ENCODE measurements around the gene TSPAN18.

Gene TSPAN18

DNA sequence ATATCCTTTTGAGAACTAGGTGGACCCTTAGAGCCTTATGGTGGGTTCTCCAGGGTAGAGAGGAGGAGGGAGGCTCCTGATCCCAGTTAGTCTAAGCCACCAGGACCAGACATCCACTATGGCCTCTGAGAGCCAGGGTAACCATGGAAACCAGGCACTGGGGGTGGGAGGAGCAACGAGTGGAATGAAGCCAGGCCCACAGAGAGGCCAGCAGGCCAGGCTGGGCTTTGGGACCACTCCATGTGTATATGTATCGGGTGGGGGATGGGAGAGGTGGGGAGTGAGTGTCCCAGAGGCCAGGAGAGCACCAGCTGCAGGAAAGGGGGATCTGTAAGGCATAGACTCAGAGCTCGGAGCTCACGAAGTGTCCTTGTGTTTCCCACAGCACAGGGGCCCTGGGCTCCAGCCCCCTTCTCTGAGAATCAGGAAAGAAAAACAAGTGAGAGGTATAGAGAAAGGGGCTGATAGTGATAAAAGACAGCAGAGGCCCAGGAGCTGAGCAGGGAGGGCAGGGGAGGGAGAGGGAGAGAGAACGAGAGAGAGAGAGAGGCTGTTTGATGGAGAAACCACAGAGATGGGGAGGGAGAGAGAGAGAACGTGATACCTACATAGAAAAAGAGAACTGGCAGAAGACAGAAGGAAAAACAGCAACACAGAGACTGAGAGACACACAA is 15.5 kb upstream of the TSPAN18 start:
- no peak for DNase-seq

- DNase-seq: no peak
Observed at GRCh38 chr11:44711787-44712608, 14.8 kb upstream of the TSPAN18 start.

- DNase-seq: no peak
Observed at GRCh38 chr11:44713022-44713421, 13.7 kb upstream of the TSPAN18 start.

DNA sequence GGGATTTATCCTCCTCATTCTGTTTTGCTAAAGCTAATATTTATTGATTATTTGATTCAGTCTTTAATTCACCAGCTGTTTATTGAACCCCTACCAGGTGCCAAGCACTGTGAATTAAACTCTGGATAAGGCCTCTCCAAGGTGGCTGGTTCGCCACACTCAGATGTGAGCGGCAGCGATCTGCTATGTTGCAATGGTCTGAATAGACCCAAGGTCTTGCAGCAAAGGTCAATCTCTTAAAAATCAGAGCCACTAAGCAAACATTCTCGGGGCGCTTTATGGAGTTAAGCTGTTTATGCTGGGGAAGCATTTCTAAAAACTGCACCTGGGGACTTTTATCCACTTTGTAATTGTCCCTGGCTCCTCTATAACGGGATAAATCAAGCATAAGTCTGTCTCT is 10.5 kb upstream of the TSPAN18 start:
- DNase-seq: no peak

- DNase-seq: no peak
Observed at GRCh38 chr11:44718057-44718456, 8.7 kb upstream of the TSPAN18 start.

DNA sequence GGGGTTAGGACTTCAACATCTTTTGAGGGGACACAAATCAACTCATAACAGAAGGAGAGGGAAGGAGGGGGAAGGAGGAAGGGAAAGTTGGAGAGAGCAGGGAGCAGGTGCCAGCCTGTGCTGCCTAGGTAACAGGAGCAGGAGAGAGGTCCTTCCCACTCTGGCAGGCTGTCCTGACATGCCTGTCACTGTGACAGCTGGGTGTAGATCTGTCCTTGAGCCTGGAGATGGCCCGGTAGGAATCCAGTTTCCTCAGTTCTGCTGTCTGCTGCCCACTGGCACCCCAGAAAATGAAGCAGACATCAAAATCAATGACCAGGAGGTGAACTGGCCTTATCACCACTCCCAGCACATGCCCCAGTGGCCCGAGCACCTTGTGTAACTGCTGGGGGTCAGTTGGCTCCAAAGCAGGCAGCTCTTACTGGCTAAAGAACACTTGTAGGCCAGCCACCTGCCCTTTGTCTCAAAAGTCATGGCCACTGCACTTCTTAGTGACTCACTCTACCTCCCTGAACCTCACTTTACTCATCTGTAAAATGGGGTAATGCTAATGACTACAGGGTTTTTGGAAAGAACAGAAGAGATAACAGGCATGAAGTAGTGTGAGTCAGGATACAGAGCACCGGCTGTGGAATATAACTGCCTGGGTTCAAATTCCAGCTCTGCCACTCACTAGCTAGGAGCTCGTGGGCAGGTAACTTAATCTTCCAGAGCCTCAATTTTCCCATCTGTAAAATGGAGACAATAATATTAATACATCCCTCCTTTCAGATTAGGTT is 8.0 kb upstream of the TSPAN18 start:
- no peak for DNase-seq

DNA sequence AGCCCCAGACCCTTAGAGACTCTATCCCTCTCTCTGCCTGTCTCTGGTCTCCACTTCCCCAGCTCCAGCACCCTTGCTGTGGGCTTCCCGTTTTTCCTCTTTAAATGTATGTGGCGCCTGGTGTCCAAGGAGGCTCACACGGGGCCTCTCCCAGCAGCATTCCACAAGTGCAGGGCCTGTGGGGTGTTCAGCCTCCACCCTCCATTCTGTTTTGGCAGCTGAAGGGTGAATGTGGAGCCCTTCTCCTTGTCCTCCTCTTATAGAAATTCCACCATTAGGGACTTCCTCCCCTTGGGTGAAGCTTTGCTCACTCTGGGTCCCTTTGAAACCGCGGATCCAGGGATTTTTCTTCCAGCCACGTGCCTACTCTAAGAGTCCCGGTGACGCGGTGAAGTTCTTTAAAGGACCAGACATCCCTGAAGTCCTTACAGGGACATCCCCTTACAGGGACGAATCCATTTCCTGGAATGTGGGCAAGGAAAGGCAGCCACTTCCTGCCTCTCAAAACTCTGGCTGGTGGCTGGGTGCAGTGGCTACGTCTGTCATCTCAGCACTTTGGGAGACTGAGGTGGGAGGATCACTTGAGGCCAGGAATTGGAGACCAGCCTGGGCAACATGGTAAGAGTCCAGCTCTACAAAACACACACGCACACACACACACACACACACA is 1.6 kb upstream of the TSPAN18 start:
- DNase-seq: peak; percentile 10

DNA sequence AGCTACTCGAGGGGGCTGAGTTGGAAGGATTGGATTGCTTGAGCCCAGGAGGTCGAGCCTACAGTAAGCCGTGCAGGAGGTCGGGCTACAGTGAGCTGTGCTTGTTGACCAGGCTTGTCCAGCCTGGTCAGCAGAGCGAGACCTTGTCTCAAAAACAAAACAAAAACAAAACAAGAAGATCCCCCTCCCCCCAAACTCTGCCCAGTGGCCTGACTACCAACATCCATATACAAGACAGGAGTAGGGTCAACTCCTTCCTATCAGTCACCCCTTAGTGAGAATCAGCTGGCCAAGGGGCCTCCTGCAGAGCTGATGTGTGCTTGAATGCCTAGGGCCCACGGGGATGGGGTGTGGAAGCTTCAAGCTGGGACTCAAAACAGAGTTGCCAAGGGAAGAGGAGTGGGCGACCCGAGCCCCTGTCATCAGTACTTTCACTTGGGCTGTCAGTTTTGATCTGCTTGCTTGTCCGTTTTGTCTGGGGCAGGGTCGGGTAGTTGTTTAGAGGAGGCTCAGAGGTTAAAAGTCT is 942 bp upstream of the TSPAN18 start:
- DNase-seq: no peak

DNA sequence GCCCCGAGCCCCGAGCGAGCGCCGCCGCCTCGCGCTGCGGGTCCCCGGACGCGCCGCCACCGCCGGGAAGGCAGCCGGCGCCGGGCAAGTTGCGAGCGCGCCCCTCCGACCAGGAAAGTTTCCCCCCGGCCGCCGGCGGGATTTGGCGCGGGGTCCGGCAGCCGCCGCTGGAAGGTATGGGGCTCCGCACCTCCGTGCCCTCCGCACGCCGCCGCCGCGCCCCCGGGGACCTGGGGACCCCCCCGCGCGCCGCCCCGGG is 281 bp downstream of the TSPAN18 start:
- no peak for DNase-seq

DNA sequence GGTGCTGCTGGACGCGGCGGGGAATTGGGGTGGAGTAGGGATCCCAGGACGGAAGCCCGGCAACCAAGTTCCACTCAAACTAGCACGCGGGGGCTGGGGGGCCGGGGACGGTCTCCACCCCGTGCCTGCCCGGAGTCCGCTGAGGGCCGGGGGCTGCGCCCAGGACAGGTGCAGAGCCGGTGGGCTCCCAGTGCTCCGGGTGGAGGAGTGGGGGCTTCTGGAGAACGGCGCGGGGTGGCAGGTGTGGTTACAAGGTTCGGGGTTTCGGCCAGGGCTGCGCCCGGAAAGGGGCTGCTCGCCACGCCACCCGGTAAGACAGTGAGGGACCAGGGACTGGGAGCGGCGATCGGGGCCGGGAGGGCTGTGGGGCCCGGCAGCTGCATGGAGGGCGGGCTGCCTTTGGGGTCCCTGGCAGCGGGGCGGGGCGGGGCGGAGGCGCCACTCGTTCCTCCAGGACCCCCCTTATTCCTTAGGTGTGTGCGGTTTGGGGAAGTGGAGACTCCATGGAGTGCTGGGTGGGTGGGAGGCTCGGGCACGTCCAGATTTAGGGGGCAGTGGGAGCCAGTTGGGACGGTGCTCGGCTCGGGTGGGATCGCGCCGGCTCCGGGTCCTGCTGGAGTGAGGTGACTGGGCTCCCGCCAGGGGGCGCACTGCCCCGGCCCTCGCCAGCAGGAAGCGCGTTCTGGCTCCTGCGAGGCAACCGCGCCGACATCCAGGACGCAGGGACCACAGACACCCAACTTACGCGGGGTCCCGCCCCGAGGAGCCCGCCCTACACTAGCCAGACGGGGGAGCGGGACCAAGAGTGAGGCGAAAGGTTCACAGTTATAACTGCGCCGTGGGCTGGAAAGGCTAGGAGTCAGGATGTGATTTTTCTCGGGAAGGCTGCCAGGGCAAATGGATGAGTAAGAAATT is 868 bp downstream of the TSPAN18 start:
- DNase-seq: peak; percentile 79

GRCh38 chr11:44728491-44728910 is 1.7 kb downstream of the TSPAN18 start:
- DNase-seq: no peak

DNA sequence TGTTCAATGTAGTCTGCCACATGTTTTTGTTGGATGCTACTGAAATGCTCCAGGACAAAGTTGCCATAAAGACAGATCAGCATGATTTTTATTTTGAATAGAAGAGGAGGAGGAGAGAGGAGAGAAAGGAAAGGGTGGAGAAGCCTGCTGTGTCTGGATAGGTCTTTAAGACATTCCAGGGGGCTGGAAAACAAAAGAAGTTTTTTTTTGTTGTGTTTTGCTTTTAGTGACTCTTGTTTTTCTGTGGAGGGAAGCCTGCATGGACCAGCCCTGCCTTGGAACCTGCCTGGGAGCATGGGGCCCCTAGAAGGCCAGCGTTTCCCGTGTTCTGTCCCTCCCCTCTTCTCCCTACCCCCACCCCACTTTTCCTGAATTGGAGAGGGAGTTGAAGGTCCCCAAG is 2.3 kb downstream of the TSPAN18 start:
- DNase-seq: no peak

- DNase-seq: no peak
Observed at GRCh38 chr11:44729713-44730112, 3.0 kb downstream of the TSPAN18 start.

DNA sequence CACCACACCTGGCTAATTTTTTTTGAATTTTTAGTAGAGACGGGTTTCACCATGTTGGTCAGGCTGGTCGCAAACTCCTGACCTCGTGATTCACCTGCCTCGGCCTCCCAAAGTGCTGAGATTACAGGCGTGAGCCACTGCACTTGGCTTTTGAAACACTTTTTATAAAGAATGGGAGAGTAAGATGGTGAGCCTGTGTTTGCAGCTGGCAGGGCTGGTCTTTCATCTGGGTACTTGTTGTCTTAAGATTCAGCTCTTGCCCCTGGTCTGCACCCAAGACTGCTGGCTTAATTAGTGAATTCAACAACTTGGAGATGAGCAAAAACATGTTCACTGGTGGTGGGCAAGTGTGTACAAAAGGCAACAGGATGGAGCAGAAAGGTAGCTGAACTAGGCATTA is 4.0 kb downstream of the TSPAN18 start:
- DNase-seq: no peak

- DNase-seq: no peak
Observed at GRCh38 chr11:44731685-44732430, 5.1 kb downstream of the TSPAN18 start.

GRCh38 chr11:44732564-44732963 is 5.8 kb downstream of the TSPAN18 start:
- DNase-seq: no peak

- no peak for DNase-seq
Observed at GRCh38 chr11:44733877-44734276, 7.1 kb downstream of the TSPAN18 start.

DNA sequence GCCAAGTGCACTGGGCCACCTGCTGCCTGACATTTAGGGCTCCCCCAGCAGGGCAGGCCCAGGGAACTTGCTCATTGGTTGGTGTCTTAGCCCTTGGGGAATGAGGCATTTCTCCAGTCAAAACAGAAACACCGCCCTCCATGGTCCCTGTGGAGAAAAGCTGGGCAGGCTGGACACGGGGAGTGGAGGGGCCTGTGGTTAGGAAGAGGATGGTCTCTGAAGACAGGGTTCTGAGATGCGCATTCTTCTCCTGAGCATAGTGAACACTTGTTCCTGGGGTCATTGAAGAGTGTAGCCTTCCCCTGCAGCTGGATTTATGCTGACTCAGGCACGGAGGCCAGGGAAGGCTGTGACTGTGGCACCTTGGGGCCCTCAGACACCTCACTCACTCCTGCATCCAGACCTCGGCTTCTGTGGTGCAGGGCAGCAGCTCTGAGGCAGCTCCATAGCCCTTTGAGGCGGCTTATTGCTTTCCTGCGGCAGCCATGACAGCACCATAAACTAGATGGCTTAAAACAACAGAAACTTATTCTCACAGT is 8.2 kb downstream of the TSPAN18 start:
- DNase-seq: no peak

GRCh38 chr11:44736791-44737190 is 10.0 kb downstream of the TSPAN18 start:
- no peak for DNase-seq

GRCh38 chr11:44737245-44738085 is 10.7 kb downstream of the TSPAN18 start:
- DNase-seq: no peak
